Endothelial cell of umbilical vein (primary cell): ENCODE data around the gene HRH3. TPM values are rescaled to one million over a fixed set of nuclear protein-coding genes. Genes with fewer than 3 reads are reported as not detected.

Source experiments
- BruUV-seq: library from RNA; stranded (reverse); fragments of 400-500 nt; replicated peaks from 2 replicates; lab custom pipeline; 2021; lab: Mats Ljungman, UMichigan
- CTCF ChIA-PET: fragments of 300-600, 350-600 bp; sonication (Branson Sonifier 250); formaldehyde crosslinking; loops from one replicate; lab custom pipeline; 2021; ENCODE audit warnings: antibody characterized with exemption, inconsistent platforms; lab: Charles Lee
- POLR2A ChIA-PET: fragments of 300-600, 350-600 bp; sonication (Branson Sonifier 250); formaldehyde crosslinking; loops from one replicate; lab custom pipeline; 2021; ENCODE audit warnings: antibody characterized with exemption, inconsistent platforms; lab: Charles Lee
- DNase-seq: peaks from one replicate; pipeline ENCODE4 v3.0.0-alpha.2; 2011; ENCODE audit warnings: low read depth, low spot score
- FAIRE-seq: peaks from 2 replicates; lab custom pipeline; 2011; peaks lifted over from hg19 to GRCh38; lab: Jason Lieb, UNC
- H2AFZ ChIP-seq: 2 replicates; pipeline ENCODE4 v1.6.0; 2012; ENCODE audit warnings: low read depth, low read length, control low read depth, inconsistent platforms
- H3K27ac ChIP-seq: 2 replicates; pipeline ENCODE4 v1.5.1; 2011; ENCODE audit warnings: low read depth, mild to moderate bottlenecking, control low read depth, low read length, moderate library complexity; ENCODE audit not compliant: insufficient read depth
- H3K27me3 ChIP-seq, 2 experiments: 2 replicates each; pipeline versions ENCODE4 v1.6.0 to v1.6.1; 2011; ENCODE audit warnings: low read length in 2 of 2, mixed read lengths in 1 of 2; ENCODE audit not compliant: control insufficient read depth in 2 of 2, insufficient read depth in 2 of 2
- H3K36me3 ChIP-seq, 2 experiments: 2 replicates in 1 of 2; 3 replicates in 1 of 2; pipeline ENCODE4 v1.5.1; 2011; ENCODE audit warnings: low read length in 2 of 2, mild to moderate bottlenecking in 1 of 2, moderate library complexity in 1 of 2; ENCODE audit not compliant: control insufficient read depth in 2 of 2, insufficient read depth in 2 of 2; ENCODE audit errors: extremely low read depth in 1 of 2
- H3K4me1 ChIP-seq: 3 replicates; pipeline ENCODE4 v1.5.1; 2011; ENCODE audit warnings: mild to moderate bottlenecking, low read length; ENCODE audit not compliant: control insufficient read depth, insufficient read depth; ENCODE audit errors: extremely low read depth
- H3K4me2 ChIP-seq: 2 replicates; pipeline ENCODE4 v1.6.1; 2011; ENCODE audit warnings: low read length, control low read depth, mixed read lengths; ENCODE audit not compliant: insufficient read depth
- H3K4me3 ChIP-seq, 3 experiments: fragments of 200-600 bp in 1 of 3; sonication (generic), shearing (Covaris generic) in 1 of 3; replicated peaks in 1 of 3; 2 replicates each; pipeline ENCODE4 v1.5.1; 2011 to 2016; ENCODE audit warnings: control low read depth in 3 of 3, low read length in 3 of 3, mild to moderate bottlenecking in 2 of 3, inconsistent platforms in 1 of 3, low read depth in 1 of 3, moderate library complexity in 1 of 3; ENCODE audit not compliant: insufficient read depth in 1 of 3
- H3K79me2 ChIP-seq: 2 replicates; pipeline ENCODE4 v1.6.0; 2012; ENCODE audit warnings: low read length, inconsistent platforms; ENCODE audit not compliant: control insufficient read depth, insufficient read depth
- H3K9ac ChIP-seq: replicated peaks from 2 replicates; pipeline ENCODE3; 2011; ENCODE audit warnings: low read length, control low read depth; ENCODE audit not compliant: insufficient read depth; ENCODE audit errors: extremely low read depth
- H3K9me1 ChIP-seq: replicated peaks from 3 replicates; pipeline ENCODE4 v1.6.0; 2011; ENCODE audit warnings: mild to moderate bottlenecking, low read length; ENCODE audit not compliant: control insufficient read depth, insufficient read depth; ENCODE audit errors: extremely low read depth
- H3K9me3 ChIP-seq: replicated peaks from 2 replicates; pipeline ENCODE4 v1.5.1; 2012; ENCODE audit warnings: low read length, inconsistent platforms; ENCODE audit not compliant: control insufficient read depth, insufficient read depth
- H4K20me1 ChIP-seq: replicated peaks from 2 replicates; pipeline ENCODE3; 2011; ENCODE audit warnings: mild to moderate bottlenecking, low read length; ENCODE audit not compliant: control insufficient read depth, insufficient read depth; ENCODE audit errors: extremely low read depth
- FOS ChIP-seq: IDR thresholded peaks from 2 replicates; pipeline ENCODE4 v1.6.1; 2011; ENCODE audit warnings: mild to moderate bottlenecking, low read length, moderate library complexity, borderline replicate concordance; ENCODE audit not compliant: insufficient read depth
- JUN ChIP-seq: IDR thresholded peaks from 2 replicates; pipeline ENCODE4 v1.6.1; 2011; ENCODE audit warnings: borderline replicate concordance, low read depth; ENCODE audit not compliant: insufficient read length, insufficient read depth
- MYC ChIP-seq: IDR thresholded peaks from one replicate; pipeline ENCODE4 v1.6.1; 2011; ENCODE audit warnings: mild to moderate bottlenecking, low read depth, low read length
- POLR2AphosphoS5 ChIP-seq: IDR thresholded peaks from 2 replicates; pipeline ENCODE4 v1.6.1; 2012; ENCODE audit warnings: low read depth, mild to moderate bottlenecking, control low read depth, low read length, moderate library complexity; ENCODE audit not compliant: insufficient read depth
- dilution Hi-C: fragments of 300-500 bp; cut with MboI; formaldehyde crosslinking; loops from one replicate; pipeline ENCODE4 v1.15.0; 2019; ENCODE audit warnings: low sequenced_read_pairs; ENCODE audit not compliant: extremely low pct_ligation_motif_present
- intact Hi-C: fragments of 100-400 bp; cut with micrococcal nuclease; formaldehyde crosslinking; loops from one replicate; pipeline ENCODE4 v1.10.0; 2022
- polyA plus RNA-seq, 4 experiments: library from polyadenylated mRNA; depleted of rRNA in 3 of 4; stranded (reverse) in 3 of 4; unstranded in 1 of 4; fragments of >200 nt; gene quantifications; 2 replicates each; pipeline versions ENCODE4 v1.2.1 to v1.2.3, GENCODE V29; 2011 to 2012; ENCODE audit warnings: missing spikeins in 1 of 4
- total RNA-seq: library from RNA; stranded (reverse); gene quantifications from 2 replicates; pipeline ENCODE4 v1.2.3, GENCODE V29; 2021
- TF ChIP-seq, protein P1 (sequence below), 2 donors: IDR thresholded peaks; 1 replicate in 1 of 2; 2 replicates in 1 of 2; pipeline ENCODE4 v1.5.1; 2011; ENCODE audit warnings: low read length in 2 of 2, mild to moderate bottlenecking in 2 of 2, moderate library complexity in 2 of 2, control low read depth in 1 of 2, inconsistent platforms in 1 of 2, low read depth in 1 of 2; ENCODE audit not compliant: insufficient read depth in 1 of 2; ENCODE audit errors: extremely low read depth in 1 of 2
- TF ChIP-seq, protein P2 (sequence below): IDR thresholded peaks from 2 replicates; pipeline ENCODE4 v1.6.1; 2011; ENCODE audit not compliant: insufficient read depth, insufficient read length

The HRH3 gene
- total and polyA plus RNA-seq, 2 donors (not counting 3 experiments of a cell fraction or from before 2014, with no cell fraction given): not detected

DNA sequence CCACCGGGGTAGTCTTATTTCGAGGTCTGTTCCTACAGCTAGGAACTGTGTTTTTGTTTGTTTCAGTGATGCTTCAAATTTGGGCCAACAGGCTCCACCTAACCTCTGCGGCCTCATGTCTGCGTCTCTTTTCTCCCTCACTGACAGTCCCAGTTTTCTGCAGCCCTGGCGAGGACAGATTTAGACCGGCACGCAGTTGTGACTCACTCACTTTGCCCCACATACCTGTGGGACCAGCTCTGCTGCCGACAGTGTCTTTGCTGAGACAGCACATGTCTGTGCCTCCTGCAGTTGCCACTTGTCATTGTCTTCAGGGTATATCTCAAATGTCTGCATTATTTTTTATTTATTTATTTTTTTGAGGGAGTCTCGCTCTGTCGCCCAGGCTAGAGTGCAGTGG lies 47.5 kb upstream of the HRH3 start:
- FAIRE-seq (no peak), DNase-seq (no peak)
- no peak overlapping the region for H3K4me2 ChIP-seq
- no peaks in the 10 kb centered on the region for H3K79me2 ChIP-seq
- TF ChIP-seq FOS (no peak), POLR2AphosphoS5 (no peak), MYC (no peak), JUN (no peak)
- TF ChIP-seq, protein P1, sequence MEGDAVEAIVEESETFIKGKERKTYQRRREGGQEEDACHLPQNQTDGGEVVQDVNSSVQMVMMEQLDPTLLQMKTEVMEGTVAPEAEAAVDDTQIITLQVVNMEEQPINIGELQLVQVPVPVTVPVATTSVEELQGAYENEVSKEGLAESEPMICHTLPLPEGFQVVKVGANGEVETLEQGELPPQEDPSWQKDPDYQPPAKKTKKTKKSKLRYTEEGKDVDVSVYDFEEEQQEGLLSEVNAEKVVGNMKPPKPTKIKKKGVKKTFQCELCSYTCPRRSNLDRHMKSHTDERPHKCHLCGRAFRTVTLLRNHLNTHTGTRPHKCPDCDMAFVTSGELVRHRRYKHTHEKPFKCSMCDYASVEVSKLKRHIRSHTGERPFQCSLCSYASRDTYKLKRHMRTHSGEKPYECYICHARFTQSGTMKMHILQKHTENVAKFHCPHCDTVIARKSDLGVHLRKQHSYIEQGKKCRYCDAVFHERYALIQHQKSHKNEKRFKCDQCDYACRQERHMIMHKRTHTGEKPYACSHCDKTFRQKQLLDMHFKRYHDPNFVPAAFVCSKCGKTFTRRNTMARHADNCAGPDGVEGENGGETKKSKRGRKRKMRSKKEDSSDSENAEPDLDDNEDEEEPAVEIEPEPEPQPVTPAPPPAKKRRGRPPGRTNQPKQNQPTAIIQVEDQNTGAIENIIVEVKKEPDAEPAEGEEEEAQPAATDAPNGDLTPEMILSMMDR (IDR thresholded peaks at IDR 0.05; ENCODE audit: extremely low read depth in 1 of 2, insufficient read depth in 1 of 2, low read depth in 1 of 2, low read length in 2 of 2): no peak
- TF ChIP-seq, protein P2, sequence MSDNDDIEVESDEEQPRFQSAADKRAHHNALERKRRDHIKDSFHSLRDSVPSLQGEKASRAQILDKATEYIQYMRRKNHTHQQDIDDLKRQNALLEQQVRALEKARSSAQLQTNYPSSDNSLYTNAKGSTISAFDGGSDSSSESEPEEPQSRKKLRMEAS: no peak
- BruUV-seq: no TSS peak
- H3K9ac ChIP-seq: no peak overlapping the region
- H3K4me3 ChIP-seq: no peak overlapping the region
- ChIA-PET CTCF (no interaction called here), POLR2A (interaction anchor here (0.6 kb wide), 1 partner anchor 167 kb away, joined by 3 read pairs; no protein-coding TSS in a partner anchor)
- H3K9me3 ChIP-seq: no peaks in the 10 kb centered on the region
- H4K20me1 ChIP-seq: no peaks in the 10 kb centered on the region
- no peaks in the 10 kb centered on the region for H3K9me1 ChIP-seq
- no peak overlapping the region for H3K27ac ChIP-seq
- no peaks in the 10 kb centered on the region for H3K27me3 ChIP-seq
- H3K4me1 ChIP-seq: no peaks in the 10 kb centered on the region
- intact Hi-C loops: loop anchor here (10.0 kb wide), 1 partner anchor 253 kb away; no protein-coding TSS in a partner anchor
- H2AFZ ChIP-seq: no peak overlapping the region
- peaks cover 4 to 22% of the 10 kb centered on the region in 2 experiments for H3K36me3 ChIP-seq
- dilution Hi-C loops: no loop called here
